Stimulated activated CD8-positive, alpha-beta memory T cell treated with anti-CD3 and anti-CD28 coated beads, Interleukin-15, amount 100 ng/mL, for 48 hours (primary cell): ENCODE measurements around the gene IFITM5.
"Not testable (repeated sequence)": the region's sequence is repeated elsewhere in the genome, so short reads cannot be mapped to it uniquely, and the experiment has no call there.

Experiments
- DNase-seq, 2 donors: peaks; one replicate each; pipeline ENCODE4 v3.0.0-alpha.2; 2020; ENCODE audit warnings: low read depth in 2 of 2

IFITM5 gene

GRCh38 chr11:295351-296170, 3.8 kb downstream of the IFITM5 start:
- DNase-seq = no peak

DNA sequence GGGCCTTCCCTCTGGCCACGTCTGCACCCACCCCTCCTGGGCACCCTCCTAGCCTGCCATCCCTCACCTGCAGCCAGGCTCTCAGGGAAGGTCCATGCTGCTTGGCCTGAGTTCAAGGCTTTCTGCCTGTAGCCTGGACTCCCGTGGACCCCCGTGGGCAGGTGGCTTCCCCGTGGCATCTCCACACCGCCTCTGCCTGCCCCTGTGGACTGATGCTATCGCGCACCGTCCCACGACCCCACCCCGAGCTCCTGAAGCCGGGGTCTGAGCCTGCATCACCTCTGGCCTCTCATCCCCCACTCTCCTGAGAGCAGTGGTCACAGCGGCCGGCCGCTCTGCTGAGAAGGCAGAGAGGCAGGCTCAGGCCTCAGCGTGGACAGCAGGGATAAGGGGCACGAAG, 4.5 kb downstream of the IFITM5 start:
- no peak for DNase-seq

DNA sequence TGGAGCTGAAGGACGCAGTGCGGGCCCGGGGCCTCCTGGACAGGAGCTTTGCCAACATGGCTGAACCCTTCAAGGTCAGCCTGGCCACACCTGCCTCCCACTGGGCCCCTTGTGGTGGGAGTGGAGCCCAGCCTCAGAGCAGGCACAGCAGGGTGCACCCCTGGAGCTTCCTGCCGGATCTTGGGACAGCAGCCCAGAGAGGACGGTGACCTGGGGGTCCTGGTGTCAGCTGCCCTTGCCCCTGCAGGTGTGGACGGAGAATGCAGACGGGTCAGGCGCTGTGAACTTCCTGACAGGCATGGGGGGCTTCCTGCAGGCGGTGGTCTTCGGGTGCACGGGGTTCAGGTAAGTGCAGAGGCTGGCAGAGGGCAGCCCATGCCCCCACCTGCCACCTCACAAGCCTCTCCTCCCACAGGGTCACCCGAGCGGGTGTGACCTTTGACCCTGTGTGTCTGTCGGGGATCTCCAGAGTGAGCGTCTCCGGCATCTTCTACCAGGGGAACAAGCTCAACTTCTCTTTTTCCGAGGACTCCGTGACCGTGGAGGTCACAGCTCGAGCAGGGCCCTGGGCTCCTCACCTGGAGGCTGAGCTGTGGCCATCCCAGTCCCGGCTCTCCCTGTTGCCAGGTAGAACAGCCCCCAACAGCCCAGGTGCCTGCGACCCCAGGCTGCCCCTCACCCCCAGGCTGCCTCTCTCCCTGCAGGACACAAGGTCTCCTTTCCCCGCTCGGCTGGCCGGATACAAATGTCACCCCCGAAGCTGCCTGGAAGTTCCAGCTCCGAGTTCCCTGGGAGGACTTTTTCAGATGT, 5.3 kb downstream of the IFITM5 start:
- DNase-seq = no peak

- no peak for DNase-seq
These were observed 6.0 kb downstream of the IFITM5 start for GRCh38 chr11:293271-293851.

DNA sequence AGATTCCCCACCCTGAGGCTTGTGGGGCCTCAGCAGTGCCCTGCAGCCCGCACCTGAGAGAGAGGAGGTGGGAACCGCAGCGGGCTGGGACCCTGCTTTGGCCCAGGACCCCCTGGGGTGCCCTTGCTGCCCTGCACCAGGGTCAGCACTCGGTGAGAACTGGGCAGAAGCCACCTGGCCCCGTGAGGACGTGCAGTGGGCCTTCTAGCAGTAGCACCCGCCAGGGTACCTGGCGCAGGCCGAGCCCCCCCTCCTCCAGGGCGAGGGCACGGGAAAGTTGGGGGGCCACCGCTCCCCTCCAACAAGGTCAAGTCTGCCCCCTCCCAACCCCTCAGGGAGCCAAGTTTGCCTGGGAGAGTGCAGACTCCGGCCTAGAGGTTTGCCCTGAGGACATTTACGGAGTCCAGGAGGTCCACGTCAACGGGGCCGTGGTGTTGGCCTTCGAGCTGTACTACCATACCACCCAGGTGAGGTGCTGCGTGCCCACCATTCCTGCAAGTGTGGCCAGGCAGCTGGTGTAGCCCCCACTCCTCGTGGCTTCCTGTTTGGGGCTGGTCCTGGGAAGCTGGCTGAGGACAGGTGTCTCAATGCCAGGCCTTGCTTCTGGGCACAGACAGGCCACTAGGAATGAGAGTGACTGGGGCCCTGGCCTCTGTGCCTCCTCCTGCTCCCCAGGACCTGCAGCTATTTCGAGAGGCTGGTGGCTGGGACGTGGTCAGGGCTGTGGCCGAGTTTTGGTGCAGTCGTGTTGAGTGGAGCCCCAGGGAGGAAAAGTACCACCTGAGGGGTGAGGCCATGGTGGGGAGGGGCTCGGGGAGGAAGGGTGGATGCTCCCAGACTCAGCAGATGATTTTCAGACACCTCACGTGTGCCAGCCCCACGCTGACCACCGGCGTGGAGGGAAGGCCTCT, 6.9 kb downstream of the IFITM5 start:
- DNase-seq = no peak

GRCh38 chr11:291281-292210, 7.8 kb downstream of the IFITM5 start:
- DNase-seq = no peak

- DNase-seq = no peak
These were observed 8.6 kb downstream of the IFITM5 start for GRCh38 chr11:290621-291231.

DNA sequence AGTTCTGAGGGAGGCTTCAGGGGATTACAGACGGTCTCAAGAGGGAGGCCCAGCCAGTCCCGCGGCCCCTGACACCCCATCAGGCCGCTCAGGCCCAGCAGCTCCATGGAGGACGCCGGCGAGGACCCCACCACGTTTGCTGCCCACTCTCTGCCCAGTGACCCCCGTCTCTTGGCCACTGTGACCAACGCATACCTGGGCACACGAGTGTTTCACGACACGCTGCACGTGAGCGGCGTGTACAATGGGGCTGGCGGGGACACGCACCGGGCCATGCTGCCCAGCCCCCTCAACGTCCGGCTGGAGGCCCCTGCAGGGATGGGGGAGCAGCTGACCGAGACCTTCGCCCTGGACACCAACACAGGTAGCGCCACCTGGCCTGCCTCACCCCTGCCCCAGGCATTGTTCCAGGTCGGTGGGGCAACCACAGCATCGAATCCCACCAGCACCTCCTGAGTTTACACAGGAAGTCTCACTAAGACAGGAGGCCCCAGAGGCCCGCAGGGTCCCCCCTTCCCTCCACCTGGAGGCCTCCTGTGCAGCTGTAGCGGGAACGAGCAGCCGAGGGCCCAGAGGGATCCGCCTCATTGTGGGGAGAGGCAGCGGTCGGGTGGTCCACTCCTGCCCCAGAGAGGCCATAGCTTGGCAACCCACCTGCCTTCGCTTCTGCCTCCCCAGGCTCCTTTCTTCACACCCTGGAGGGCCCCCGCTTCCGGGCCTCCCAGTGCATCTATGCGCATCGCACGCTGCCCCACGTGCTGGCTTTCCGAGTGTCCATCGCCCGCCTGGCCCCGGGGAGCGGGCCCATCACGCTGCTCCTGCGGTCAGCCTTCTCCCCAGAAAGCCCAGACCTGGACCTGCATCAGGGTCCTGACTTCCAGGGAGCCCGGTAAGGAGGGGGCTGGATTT, 9.4 kb downstream of the IFITM5 start:
- DNase-seq = no peak

- DNase-seq = no peak
These were observed 10.0 kb downstream of the IFITM5 start for GRCh38 chr11:289398-289711.

GRCh38 chr11:288478-289397, 10.6 kb downstream of the IFITM5 start, which contains the start of gene PGGHG:
PGGHG (plus strand) TSS chr11:289126; CDS start chr11:289817, 691 bp downstream.
- DNase-seq = no peak

- no peak for DNase-seq
These were observed 11.4 kb downstream of the IFITM5 start for GRCh38 chr11:287821-288477.

GRCh38 chr11:286977-287820, 12.1 kb downstream of the IFITM5 start:
- not testable (repeated sequence) for DNase-seq

DNA sequence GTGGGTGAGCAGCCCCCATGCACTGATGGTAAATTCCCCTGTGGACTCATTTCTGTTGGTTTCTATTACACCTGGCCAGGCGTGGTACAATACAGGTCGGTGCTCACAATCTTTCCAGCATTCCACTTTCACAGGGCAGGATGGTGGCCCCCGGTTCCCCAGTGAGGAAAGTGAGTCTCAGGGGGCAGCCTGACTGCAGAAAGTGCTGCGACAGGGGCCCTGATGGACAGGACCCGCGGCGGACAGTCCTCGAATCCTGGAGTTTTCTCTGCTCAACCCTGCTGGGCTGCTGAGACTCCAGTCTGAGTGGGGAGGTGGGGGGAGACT, 13.5 kb downstream of the IFITM5 start:
- no peak for DNase-seq

DNA sequence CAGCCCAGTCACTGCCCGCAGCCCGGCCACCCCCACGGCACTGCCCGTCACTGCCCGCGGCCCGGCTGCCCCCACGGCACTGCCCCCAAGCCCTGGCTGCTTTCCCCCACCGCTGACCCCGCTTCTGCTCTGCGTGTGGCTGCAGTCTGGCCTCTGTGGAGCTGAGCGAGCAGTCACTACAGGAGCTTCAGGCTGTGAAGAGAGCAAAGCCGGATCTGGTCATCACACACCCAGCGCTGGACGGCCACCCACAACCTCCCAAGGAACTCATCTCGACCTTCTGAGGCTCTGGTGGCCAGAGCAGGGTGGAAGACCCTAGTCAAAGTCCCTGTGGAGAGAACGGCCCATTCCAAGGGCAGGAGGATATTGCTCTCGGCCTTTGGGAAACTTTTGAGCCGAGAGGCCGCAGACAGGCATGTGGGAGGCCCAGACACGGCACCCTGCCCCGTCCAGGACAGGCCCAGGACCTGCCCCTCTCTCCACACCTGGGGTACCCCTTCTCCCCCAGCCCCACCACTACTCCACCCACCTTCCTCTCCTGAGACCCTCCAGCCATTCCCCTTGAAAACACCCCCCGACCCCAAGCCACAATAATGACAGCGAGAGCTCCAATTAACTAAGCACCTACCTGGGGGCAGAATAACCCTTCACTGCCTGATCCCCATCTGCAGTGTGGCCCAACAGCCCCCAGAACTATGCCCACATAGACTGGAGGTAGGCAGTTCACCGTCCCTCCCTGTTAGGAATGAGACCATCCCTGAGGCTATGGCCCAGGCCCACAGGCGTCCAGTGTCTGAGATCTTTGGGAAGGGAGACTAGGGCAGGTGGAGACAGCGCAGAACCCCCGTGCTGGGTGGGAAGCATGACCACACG, 14.1 kb downstream of the IFITM5 start:
- DNase-seq = no peak
